ENCODE measurements around the gene WDR45B. TPM values are rescaled to one million over a fixed set of nuclear protein-coding genes. Genes with fewer than 3 reads are reported as not detected.

The WDR45B gene
- total and polyA plus RNA-seq, 7 donors, result 51.7 to 70.1 (median 66.8) TPM

- DNase-seq, result no peak
- TF ChIP-seq POLR2A (IDR thresholded peaks at IDR 0.05), result no peak
- no peak for TF ChIP-seq EP300 (IDR thresholded peaks at IDR 0.05)
- no peak for TF ChIP-seq CTCF (IDR thresholded peaks at IDR 0.05)
- TF ChIP-seq POLR2AphosphoS5 (IDR thresholded peaks at IDR 0.05), result no peak
- no peaks in the 10 kb centered on the region for H3K27me3 ChIP-seq
- H3K4me1 ChIP-seq, result no peaks in the 10 kb centered on the region
- intact Hi-C loops (cut with DNase I), result no loop called here
- peaks cover 13 to 99% (median 77%) of the 10 kb centered on the region in 4 donors for H3K36me3 ChIP-seq
- 85 to 90% methylated on average over 10 of the region's 10 CpGs for WGBS, 2 donors
- no peak overlapping the region for H3K4me3 ChIP-seq
- H3K27ac ChIP-seq, result no peak overlapping the region
- no peaks in the 10 kb centered on the region for H3K9me3 ChIP-seq
These were observed 28.6 kb downstream of the WDR45B start for GRCh38 chr17:82619641-82620040.

- Histone ChIP-seq H3K27ac (no peak overlapping the region), H3K9me3 (no peaks in the 10 kb centered on the region), H3K4me1 (no peaks in the 10 kb centered on the region), H3K36me3 (peaks cover 13 to 99% (median 73%) of the 10 kb centered on the region in 4 donors), H3K4me3 (no peak overlapping the region), H3K27me3 (no peaks in the 10 kb centered on the region)
- TF ChIP-seq EP300 (IDR thresholded peaks at IDR 0.05) (no peak), CTCF (IDR thresholded peaks at IDR 0.05) (no peak), POLR2A (IDR thresholded peaks at IDR 0.05) (no peak), POLR2AphosphoS5 (IDR thresholded peaks at IDR 0.05) (no peak)
- DNase-seq, result no peak
- intact Hi-C loops (cut with DNase I), result no loop called here
- 92 to 94% methylated on average over 7 of the region's 7 CpGs for WGBS, 2 donors
These were observed 29.0 kb downstream of the WDR45B start for GRCh38 chr17:82619211-82619610.

- 89 to 93% methylated on average over 22 of the region's 22 CpGs for WGBS, 2 donors
- peaks cover 13 to 76% (median 56%) of the 10 kb centered on the region in 4 donors for H3K36me3 ChIP-seq
- H3K9me3 ChIP-seq, result no peaks in the 10 kb centered on the region
- H3K27ac ChIP-seq, result no peak overlapping the region
- TF ChIP-seq EP300 (IDR thresholded peaks at IDR 0.05) (no peak), CTCF (IDR thresholded peaks at IDR 0.05) (no peak), POLR2A (IDR thresholded peaks at IDR 0.05) (no peak), POLR2AphosphoS5 (IDR thresholded peaks at IDR 0.05) (no peak)
- intact Hi-C loops (cut with DNase I), result loop anchor here (2.0 kb wide), 1 partner anchor 27 kb away; no protein-coding TSS in a partner anchor
- no peaks in the 10 kb centered on the region for H3K27me3 ChIP-seq
- no peaks in the 10 kb centered on the region for H3K4me1 ChIP-seq
- H3K4me3 ChIP-seq, result no peak overlapping the region
- DNase-seq, result no peak
These were observed 32.1 kb downstream of the WDR45B start for GRCh38 chr17:82616021-82616711.

- TF ChIP-seq CTCF (IDR thresholded peaks at IDR 0.05), result no peak
- TF ChIP-seq POLR2A (IDR thresholded peaks at IDR 0.05), result no peak
- WGBS, 2 donors, result 94% methylated on average over 45 of the region's 45 CpGs
- no peak for DNase-seq
- no peaks in the 10 kb centered on the region for H3K27me3 ChIP-seq
- H3K4me3 ChIP-seq, result no peak overlapping the region
- H3K36me3 ChIP-seq, result peaks cover 13 to 76% (median 51%) of the 10 kb centered on the region in 4 donors
- no peak overlapping the region for H3K27ac ChIP-seq
- intact Hi-C loops (cut with DNase I), result loop anchor here (2.0 kb wide), 1 partner anchor 27 kb away; no protein-coding TSS in a partner anchor
- no peaks in the 10 kb centered on the region for H3K9me3 ChIP-seq
- no peaks in the 10 kb centered on the region for H3K4me1 ChIP-seq
These were observed 32.9 kb downstream of the WDR45B start for GRCh38 chr17:82615084-82616020.

Measured in sigmoid colon (tissue), 7 donors.